Superior temporal gyrus (tissue), 1 donor: ENCODE measurements around the gene GPR12.

ENCODE experiments used
- DNase-seq: peaks from one replicate; pipeline ENCODE4 v3.0.0-alpha.2; 2016; ENCODE audit errors: extremely low spot score

Gene GPR12

DNA sequence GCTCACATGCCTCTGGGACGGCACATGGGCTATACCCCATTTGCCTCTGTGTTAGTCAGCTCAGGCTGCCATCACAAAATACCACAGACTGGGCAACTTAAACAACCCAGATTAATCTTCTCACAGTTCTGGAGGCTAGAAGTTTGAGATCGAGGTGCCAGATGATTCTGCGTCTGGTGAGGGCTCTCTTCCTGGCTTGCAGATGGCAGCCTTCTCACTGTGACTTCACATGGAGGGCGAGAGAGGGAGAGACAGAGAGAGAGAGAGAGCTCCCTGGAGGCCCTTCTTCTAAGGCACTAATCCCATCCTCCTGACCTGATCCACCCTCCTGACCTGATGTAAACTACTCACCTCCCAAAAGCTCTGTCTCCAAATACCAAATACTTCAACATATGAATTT lies 55.0 kb downstream of the GPR12 start:
- no peak for DNase-seq
